Measurements from ENCODE around the gene B3GAT3. TPM values are rescaled to one million over a fixed set of nuclear protein-coding genes. Genes with fewer than 3 reads are reported as not detected.

B3GAT3 gene
- total and polyA plus RNA-seq, 4 experiments from 2014 or later: 37.9 to 74.3 (median 57.3) TPM

DNA sequence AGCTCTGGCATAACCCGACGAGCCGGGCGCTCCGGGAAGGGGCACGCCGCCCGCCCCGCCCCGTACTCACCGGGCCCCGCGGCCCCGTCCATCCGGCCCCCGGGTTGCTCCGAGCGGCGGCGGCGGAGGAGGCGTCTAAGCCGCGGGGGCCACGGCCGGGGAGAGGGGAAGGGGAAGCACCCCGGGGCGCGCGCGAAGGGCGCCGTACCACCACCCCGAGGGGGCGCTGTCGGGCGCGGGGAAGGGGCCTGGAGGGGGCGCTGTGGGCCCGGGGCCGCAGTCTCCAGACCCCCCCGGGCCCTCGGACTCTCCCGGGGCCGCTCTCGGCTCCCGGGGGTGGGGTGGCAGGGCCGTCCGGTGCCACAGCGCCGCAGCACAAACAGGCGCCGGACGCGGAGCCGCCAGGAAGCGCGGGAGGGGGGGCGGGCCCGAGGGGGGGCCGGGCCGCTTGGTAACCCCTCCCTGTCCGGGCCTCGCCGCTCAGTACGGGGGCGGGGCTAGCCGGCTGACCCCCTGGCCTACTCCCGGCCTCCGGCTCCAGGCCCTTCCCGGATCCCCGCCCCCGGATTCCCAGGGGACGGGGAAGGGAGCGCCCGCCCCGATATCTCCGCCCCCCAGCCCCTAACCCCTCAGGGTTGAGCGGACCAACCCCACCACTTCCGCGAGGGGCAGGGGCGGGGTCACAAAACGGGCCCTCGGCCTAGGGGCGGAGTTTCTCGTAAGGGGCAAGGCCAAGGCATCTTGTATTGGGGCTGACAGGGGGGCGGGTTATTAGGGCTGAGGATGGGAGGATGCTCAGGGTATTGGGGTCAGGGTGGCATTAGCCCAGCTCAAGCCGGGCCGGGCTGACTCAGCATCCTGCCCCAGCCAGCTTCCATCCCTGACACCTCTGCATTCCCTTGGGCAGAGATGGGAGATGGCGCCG, 9.2 kb downstream of the B3GAT3 start, which contains the start of the genes EML3 and ROM1:
TSS of gene EML3 (minus strand) at position 410 of the 925 bp plus-strand sequence. CDS start at position 92, 318 bp downstream.
TSS of gene ROM1 (plus strand) at position 892 of the 925 bp plus-strand sequence. CDS start at position 917, 25 bp downstream.
- H3K27me3 Mint-ChIP-seq: no peaks in the 10 kb centered on the region
- no peaks in the 10 kb centered on the region for H3K9me3 Mint-ChIP-seq
- DNase-seq: peak; percentile 85 to 88 (median 86)
- peak within 1 kb of the TSS; percentile 73 to 93 for H3K4me3 ChIP-seq (ENCODE audit: low read length in 2 of 2)
- peak within 1 kb of the TSS; percentile 89 to 100 (median 96) for H3K4me3 Mint-ChIP-seq
- H3K4me1 Mint-ChIP-seq: peaks cover 15 to 53% (median 38%) of the 10 kb centered on the region in 4 donors
- H3K36me3 Mint-ChIP-seq: peaks cover 8 to 37% of the 10 kb centered on the region in 2 donors
- H3K27ac Mint-ChIP-seq: peak within 1 kb of the TSS; percentile 94 to 98 (median 96)
- intact Hi-C loops (cut with micrococcal nuclease): loop anchor here (1.0 to 2.0 kb wide), 7 partner anchors 9 to 250 kb away; partner anchors contain the start of genes B3GAT3, C11orf98, CSKMT and GANAB
- peak within 1 kb of the TSS; percentile 90 for H3K27ac ChIP-seq (ENCODE audit: low read depth, low read length)
- peaks cover 32% of the 10 kb centered on the region for H3K36me3 ChIP-seq (ENCODE audit: insufficient read depth, low read length)
- H3K27me3 ChIP-seq (ENCODE audit: insufficient read depth, low read length): no peaks in the 10 kb centered on the region
- POLR2A ChIA-PET (ENCODE audit: partially characterized antibody): interaction anchor here (0.9 to 10.8 kb wide), 24 partner anchors 9 to 243 kb away, joined by 3 to 142 read pairs (median 6); partner anchors contain the start of genes B3GAT3, BSCL2, C11orf98 and CSKMT
- peaks cover 59% of the 10 kb centered on the region for H3K4me1 ChIP-seq (ENCODE audit: insufficient read depth, low read length)
- CTCF ChIA-PET (ENCODE audit: partially characterized antibody): interaction anchor here (0.9 to 5.8 kb wide), 8 partner anchors 10 to 217 kb away, joined by 3 to 47 read pairs (median 5); partner anchors contain the start of genes MTA2 and TUT1
- no peaks in the 10 kb centered on the region for H3K9me3 ChIP-seq (ENCODE audit: control insufficient read depth in 1 of 2, low read length in 2 of 2)

DNA sequence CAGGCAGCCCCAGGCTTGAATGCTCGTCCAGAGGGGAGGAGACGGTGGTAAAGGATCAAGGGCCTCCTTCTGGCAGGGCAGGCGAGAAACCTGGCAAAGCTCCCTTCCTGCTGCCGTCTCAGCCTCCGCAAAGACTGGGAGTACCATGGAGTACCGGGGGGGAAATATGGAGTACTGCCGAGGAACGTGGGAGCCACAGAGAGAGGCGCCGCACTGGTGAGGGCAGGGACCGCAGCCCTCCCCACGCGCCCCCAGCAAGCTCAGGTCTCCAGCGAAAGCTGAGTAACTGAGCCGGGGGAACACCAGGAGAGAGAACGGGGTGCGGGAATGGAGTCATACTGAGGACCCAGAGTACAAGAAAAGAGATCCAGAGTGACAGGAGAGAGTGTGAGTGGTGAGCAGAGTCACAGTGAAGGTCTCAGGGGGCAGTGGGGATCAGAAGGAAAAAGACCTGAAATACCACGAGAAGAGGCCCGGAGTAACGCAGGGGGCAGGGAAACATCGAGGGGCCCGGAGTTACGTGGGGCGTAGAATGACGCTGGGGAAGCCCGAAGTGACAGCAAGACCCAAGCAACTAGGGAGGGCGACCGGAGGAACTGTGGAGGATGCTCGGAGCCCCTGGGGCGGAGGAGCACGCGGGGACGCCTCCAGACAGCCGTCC, 10.0 kb downstream of the B3GAT3 start:
- H3K9me3 Mint-ChIP-seq: no peaks in the 10 kb centered on the region
- H3K4me1 ChIP-seq (ENCODE audit: insufficient read depth, low read length): peaks cover 59% of the 10 kb centered on the region
- CTCF ChIA-PET (ENCODE audit: partially characterized antibody): interaction anchor here (0.9 to 5.8 kb wide), 13 partner anchors 9 to 216 kb away, joined by 3 to 47 read pairs (median 5); partner anchors contain the start of genes C11orf98, CSKMT, MTA2 and TUT1
- peaks cover 17 to 57% (median 40%) of the 10 kb centered on the region in 4 donors for H3K4me1 Mint-ChIP-seq
- H3K36me3 Mint-ChIP-seq: peaks cover 10 to 40% of the 10 kb centered on the region in 2 donors
- peak overlapping the region; percentile 94 to 98 (median 96) for H3K27ac Mint-ChIP-seq
- peaks cover 37% of the 10 kb centered on the region for H3K36me3 ChIP-seq (ENCODE audit: insufficient read depth, low read length)
- no peaks in the 10 kb centered on the region for H3K27me3 ChIP-seq (ENCODE audit: insufficient read depth, low read length)
- H3K27ac ChIP-seq (ENCODE audit: low read depth, low read length): peak overlapping the region; percentile 90
- H3K9me3 ChIP-seq (ENCODE audit: control insufficient read depth in 1 of 2, low read length in 2 of 2): no peaks in the 10 kb centered on the region
- POLR2A ChIA-PET (ENCODE audit: partially characterized antibody): interaction anchor here (0.6 to 10.8 kb wide), 20 partner anchors 10 to 244 kb away, joined by 3 to 142 read pairs (median 6); partner anchors contain the start of genes B3GAT3, BSCL2, C11orf98 and CSKMT
- DNase-seq: peak in 3 of 5 donors; percentile 23 to 78 (median 25)
- no peaks in the 10 kb centered on the region for H3K27me3 Mint-ChIP-seq
- peak overlapping the region; percentile 89 to 100 (median 96) for H3K4me3 Mint-ChIP-seq
- intact Hi-C loops (cut with micrococcal nuclease): loop anchor here (1.0 to 2.0 kb wide), 6 partner anchors 10 to 251 kb away; partner anchors contain the start of genes C11orf98, CSKMT, GANAB and TUT1
- peak overlapping the region; percentile 73 to 93 for H3K4me3 ChIP-seq (ENCODE audit: low read length in 2 of 2)

DNA sequence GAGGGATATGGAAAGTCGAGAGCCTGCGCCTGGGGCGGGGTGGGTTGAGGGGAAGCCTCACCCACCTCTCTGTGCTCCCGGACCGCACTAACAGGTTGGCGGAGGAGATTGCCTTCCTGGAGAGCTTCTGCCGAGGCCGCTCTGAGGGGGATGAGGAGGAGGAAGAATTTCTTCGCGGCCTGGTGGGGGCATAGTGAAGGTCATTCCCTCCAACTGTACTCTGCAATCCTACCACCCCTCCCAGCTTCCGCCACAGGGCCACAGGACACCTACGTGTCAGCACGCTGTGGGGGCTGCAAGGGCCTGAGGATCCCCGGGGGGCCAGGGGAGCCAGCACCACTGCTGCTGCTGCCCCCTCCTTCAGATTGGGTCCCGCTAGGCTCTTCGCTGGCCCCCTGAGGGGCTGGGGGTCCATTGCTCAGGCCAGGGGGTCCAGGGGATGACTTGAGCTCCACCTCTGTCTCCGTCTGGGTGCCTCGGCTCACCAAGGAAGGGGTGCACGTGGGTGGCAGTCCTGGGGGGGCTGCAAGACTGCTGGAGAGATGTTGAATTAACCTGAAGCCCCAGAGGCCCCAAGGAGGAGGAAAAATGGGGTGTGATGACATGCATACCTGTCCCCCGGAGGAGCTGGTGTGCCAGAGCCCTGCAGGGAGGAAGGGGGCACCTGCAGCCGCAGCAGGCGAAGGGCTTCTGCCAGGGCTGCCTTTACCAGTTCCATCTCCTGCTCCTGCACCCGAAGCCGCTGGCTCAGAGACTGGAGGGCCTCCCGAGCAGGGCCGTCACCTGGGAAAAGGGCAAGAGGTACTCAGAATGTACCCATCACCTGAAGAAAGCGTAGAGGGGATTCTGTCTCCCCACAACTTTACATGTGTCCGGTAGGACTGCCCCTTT, 10.7 kb downstream of the B3GAT3 start:
- H3K27ac Mint-ChIP-seq: peak overlapping the region; percentile 94 to 98 (median 96)
- peaks cover 59% of the 10 kb centered on the region for H3K4me1 ChIP-seq (ENCODE audit: insufficient read depth, low read length)
- peaks cover 10 to 40% of the 10 kb centered on the region in 2 donors for H3K36me3 Mint-ChIP-seq
- peaks cover 19 to 58% (median 41%) of the 10 kb centered on the region in 4 donors for H3K4me1 Mint-ChIP-seq
- H3K4me3 Mint-ChIP-seq: peak overlapping the region; percentile 89 to 100 (median 96)
- H3K27ac ChIP-seq (ENCODE audit: low read depth, low read length): peak overlapping the region; percentile 90
- peak overlapping the region; percentile 73 to 93 for H3K4me3 ChIP-seq (ENCODE audit: low read length in 2 of 2)
- intact Hi-C loops (cut with micrococcal nuclease): no loop called here
- no peaks in the 10 kb centered on the region for H3K9me3 Mint-ChIP-seq
- ChIA-PET POLR2A (ENCODE audit: partially characterized antibody) (interaction anchor here (0.9 to 10.8 kb wide), 17 partner anchors 10 to 245 kb away, joined by 3 to 142 read pairs (median 13); partner anchors contain the start of genes B3GAT3, BSCL2, C11orf98 and CSKMT), CTCF (ENCODE audit: partially characterized antibody) (interaction anchor here (0.9 to 5.8 kb wide), 13 partner anchors 8 to 215 kb away, joined by 3 to 47 read pairs (median 5); partner anchors contain the start of genes C11orf98, CSKMT, MTA2 and TUT1)
- no peaks in the 10 kb centered on the region for H3K27me3 Mint-ChIP-seq
- no peak for DNase-seq
- H3K27me3 ChIP-seq (ENCODE audit: insufficient read depth, low read length): no peaks in the 10 kb centered on the region
- peaks cover 37% of the 10 kb centered on the region for H3K36me3 ChIP-seq (ENCODE audit: insufficient read depth, low read length)
- no peaks in the 10 kb centered on the region for H3K9me3 ChIP-seq (ENCODE audit: control insufficient read depth in 1 of 2, low read length in 2 of 2)

DNA sequence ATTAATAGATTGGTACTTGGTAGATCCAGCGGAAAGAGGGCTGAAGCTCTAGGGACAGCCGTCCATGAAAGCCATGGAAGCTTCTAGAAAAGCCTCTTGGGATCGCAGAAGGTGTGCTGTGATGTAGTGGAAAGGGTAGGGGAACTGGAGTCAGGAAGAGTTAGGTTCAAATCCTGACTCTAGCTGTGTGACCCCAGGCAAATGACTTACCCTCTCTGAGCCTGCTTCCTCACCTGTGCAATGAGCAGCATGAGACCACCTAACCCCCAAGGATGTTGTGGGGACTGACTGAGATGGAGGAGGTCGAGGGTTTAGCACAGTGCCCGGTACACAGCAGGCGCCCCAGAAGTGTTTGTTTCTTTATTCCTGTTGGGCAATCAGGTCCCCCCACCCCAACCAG, 11.4 kb downstream of the B3GAT3 start:
- Histone ChIP-seq H3K9me3 (ENCODE audit: control insufficient read depth in 1 of 2, low read length in 2 of 2) (no peaks in the 10 kb centered on the region), H3K27ac (ENCODE audit: low read depth, low read length) (peak overlapping the region; percentile 90), H3K4me3 (ENCODE audit: low read length in 2 of 2) (no peak overlapping the region), H3K27me3 (ENCODE audit: insufficient read depth, low read length) (no peaks in the 10 kb centered on the region), H3K36me3 (ENCODE audit: insufficient read depth, low read length) (peaks cover 43% of the 10 kb centered on the region), H3K4me1 (ENCODE audit: insufficient read depth, low read length) (peaks cover 61% of the 10 kb centered on the region)
- H3K36me3 Mint-ChIP-seq: peaks cover 10 to 41% of the 10 kb centered on the region in 2 donors
- H3K4me3 Mint-ChIP-seq: peak overlapping the region; percentile 61 to 80 (median 72)
- no peaks in the 10 kb centered on the region for H3K27me3 Mint-ChIP-seq
- no peak for DNase-seq
- H3K4me1 Mint-ChIP-seq: peaks cover 19 to 58% (median 41%) of the 10 kb centered on the region in 4 donors
- intact Hi-C loops (cut with micrococcal nuclease): no loop called here
- ChIA-PET CTCF (ENCODE audit: partially characterized antibody) (interaction anchor here (0.6 to 5.8 kb wide), 7 partner anchors 11 to 186 kb away, joined by 4 to 47 read pairs (median 5); partner anchors contain the start of gene TUT1), POLR2A (ENCODE audit: partially characterized antibody) (interaction anchor here (1.0 to 10.8 kb wide), 8 partner anchors 9 to 117 kb away, joined by 3 to 142 read pairs (median 26); partner anchors contain the start of genes B3GAT3, C11orf98, CSKMT and GANAB)
- peak overlapping the region; percentile 48 to 94 (median 73) for H3K27ac Mint-ChIP-seq
- no peaks in the 10 kb centered on the region for H3K9me3 Mint-ChIP-seq

DNA sequence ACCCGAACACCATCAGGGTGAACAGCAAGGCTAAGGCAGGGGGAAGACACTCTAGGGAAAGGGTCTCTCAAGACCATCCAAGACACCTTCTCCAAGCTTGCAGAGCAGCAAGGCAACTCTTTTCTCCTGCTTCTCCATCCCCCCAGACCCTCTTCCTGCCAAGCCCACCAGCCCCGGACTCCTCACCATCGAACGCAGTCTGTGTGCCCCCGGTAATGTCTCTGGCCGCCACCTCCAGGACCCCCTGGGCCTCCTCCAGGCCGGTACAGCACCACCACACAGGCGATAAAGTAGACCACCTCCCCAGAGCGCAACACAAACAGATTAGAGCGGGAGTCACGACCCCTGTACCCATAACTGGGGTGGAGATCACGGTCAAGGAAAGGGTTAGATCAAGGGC, 13.0 kb downstream of the B3GAT3 start:
- no peaks in the 10 kb centered on the region for H3K9me3 ChIP-seq (ENCODE audit: control insufficient read depth in 1 of 2, low read length in 2 of 2)
- Mint-ChIP-seq H3K27ac (peak overlapping the region in 5 of 7 donors; percentile 42 to 79 (median 62)), H3K4me1 (peaks cover 16 to 58% (median 33%) of the 10 kb centered on the region in 4 donors), H3K9me3 (no peaks in the 10 kb centered on the region), H3K4me3 (peak overlapping the region in 3 of 8 donors; percentile 38 to 70 (median 54)), H3K36me3 (peaks cover 19 to 48% of the 10 kb centered on the region in 2 donors), H3K27me3 (no peaks in the 10 kb centered on the region)
- H3K36me3 ChIP-seq (ENCODE audit: insufficient read depth, low read length): peaks cover 59% of the 10 kb centered on the region
- no peak for DNase-seq
- intact Hi-C loops (cut with micrococcal nuclease): no loop called here
- no peak overlapping the region for H3K27ac ChIP-seq (ENCODE audit: low read depth, low read length)
- CTCF ChIA-PET (ENCODE audit: partially characterized antibody): interaction anchor here (0.7 kb wide), 1 partner anchor 16 kb away, joined by 3 read pairs; no protein-coding TSS in a partner anchor
- POLR2A ChIA-PET (ENCODE audit: partially characterized antibody): interaction anchor here (0.7 to 10.8 kb wide), 6 partner anchors 9 to 63 kb away, joined by 3 to 142 read pairs (median 10); partner anchors contain the start of genes B3GAT3, C11orf98, CSKMT and EEF1G
- H3K27me3 ChIP-seq (ENCODE audit: insufficient read depth, low read length): no peaks in the 10 kb centered on the region
- H3K4me3 ChIP-seq (ENCODE audit: low read length in 2 of 2): no peak overlapping the region
- H3K4me1 ChIP-seq (ENCODE audit: insufficient read depth, low read length): peaks cover 56% of the 10 kb centered on the region

All from CD4-positive, alpha-beta memory T cell (primary cell).